Heart right ventricle (tissue), 16 donors: Measurements from ENCODE around the gene LRRC25. TPM values are rescaled to one million over a fixed set of nuclear protein-coding genes. Genes with fewer than 3 reads are reported as not detected.

Experiments used
- ATAC-seq, 8 donors: fragments of 200-7000 bp; cut with Tn5 transposase; one replicate each; pipeline ENCODE4 v1.9.1; 2020; ENCODE audit warnings: mild to moderate bottlenecking in 8 of 8, moderate library complexity in 8 of 8, moderate number of reproducible peaks in 1 of 8
- DNase-seq, 2 donors: peaks; one replicate each; pipeline ENCODE4 v3.0.0-alpha.2; 2020
- H3K27ac ChIP-seq, 10 donors: fragments of 200-600 bp; sonication (generic) in 2 of 10; one replicate each; pipeline versions ENCODE4 v1.5.0 to v1.8.0; 2020 to 2022; ENCODE audit warnings: mild to moderate bottlenecking in 3 of 10
- H3K27me3 ChIP-seq, 7 donors: fragments of 200-600 bp; one replicate each; pipeline ENCODE4 v1.8.0; 2021 to 2022; ENCODE audit warnings: mild to moderate bottlenecking in 2 of 7
- H3K36me3 ChIP-seq, 9 donors: fragments of 200-600 bp; sonication (generic) in 1 of 9; one replicate each; pipeline versions ENCODE4 v1.5.0 to v1.8.0; 2020 to 2022; ENCODE audit warnings: mild to moderate bottlenecking in 2 of 9
- H3K4me1 ChIP-seq, 9 donors: fragments of 200-600 bp; sonication (generic) in 1 of 9; one replicate each; pipeline versions ENCODE4 v1.5.0 to v1.8.0; 2020 to 2022; ENCODE audit warnings: mild to moderate bottlenecking in 4 of 9
- H3K4me3 ChIP-seq, 10 donors: fragments of 200-600 bp; sonication (generic) in 2 of 10; one replicate each; pipeline versions ENCODE4 v1.5.0 to v1.8.0; 2020 to 2022; ENCODE audit warnings: mild to moderate bottlenecking in 7 of 10, moderate library complexity in 2 of 10
- H3K9me3 ChIP-seq, 11 donors: fragments of 200-600 bp in 10 of 11; sonication (generic) in 2 of 11; one replicate each; pipeline versions ENCODE4 v1.5.0 to v1.8.0; 2013 to 2022; ENCODE audit warnings: mild to moderate bottlenecking in 2 of 11, control low read depth in 1 of 11, moderate library complexity in 1 of 11
- WGBS, 2 donors: extraction: QIAGEN DNeasy Blood & Tissue Kit; methylation state at CpG; one replicate each; pipeline ENCODE4 v1.1.7; 2013; ENCODE audit warnings: inconsistent platforms in 1 of 2; 5-methylcytosine and 5-hydroxymethylcytosine counted together
- intact Hi-C, 10 donors: fragments of 100-400 bp; cut with DNase I; formaldehyde crosslinking; loops; one replicate each; pipeline versions ENCODE4 v1.11.1 to v1.14.2; 2022
- polyA plus RNA-seq, 2 donors: library from polyadenylated mRNA; stranded (reverse); fragments of 200-250 nt; gene quantifications; one replicate each; pipeline ENCODE4 v1.2.3, GENCODE V29; 2013
- total RNA-seq, 10 donors: library from RNA; stranded (reverse); fragmentation: NEBNext Ultra II Directional in 3 of 10; extraction: Animal tissue kit (Norgen Biotek cat#: 25700) in 3 of 10; gene quantifications; one replicate each; pipeline versions ENCODE4 v1.2.1 to v1.2.4, GENCODE V29; 2021 to 2023
- TF ChIP-seq, protein P1 (sequence below), 9 donors: fragments of 200-600 bp; sonication (generic) in 2 of 9; IDR thresholded peaks; one replicate each; pipeline versions ENCODE4 v1.5.0 to v1.8.0; 2021 to 2022; ENCODE audit warnings: antibody characterized with exemption in 9 of 9, mild to moderate bottlenecking in 5 of 9, moderate library complexity in 1 of 9
- donor health status: Arrhythmogenic right ventricular cardiomyopathy.
- donor health status: ischemic (EF 13 %, LVEDD 7.1; RV severe dilation, severe dysfunction).
- donor health status: healthy with polysubstance abuse.
- donor health status: DM: no; HTN: yes; CAD: no.
- donor health status: DM: no; HTN: no; CAD: no.
- donor health status: ischemic (EF 25% LVEDD 6.9; RV normal size, moderate dysfunction).
- donor health status: ischemic (EF 25% LVEDD 5.7; RV mildly dilated, moderate dysfunction).
- donor health status: healthy.
- donor health status: DM: yes; HTN: yes; CAD: no.
- donor health status: Ischemic cardiomyopathy.
- donor health status: ischemic (EF 35%, LVEDD 5.7; RV mildly dilated, moderate dysfunction).
- donor health status: nonischemic (EF 11% LVEDD 7.7; RV severe dilation, severe dysfunction).
- donor health status: DM: yes; HTN: yes; CAD: no.
- donor health status: PGD.
- donor health status: ischemic (EF 29% LVEDD 5.4; RV normal size, mild dysfunction).
- donor health status: nonischemic (EF 23%, LVEDD 6.1; RV moderate dilation, normal function).

Gene LRRC25
- total and polyA plus RNA-seq, 12 donors = 0.57 to 13.3 (median 1.8) TPM

DNA sequence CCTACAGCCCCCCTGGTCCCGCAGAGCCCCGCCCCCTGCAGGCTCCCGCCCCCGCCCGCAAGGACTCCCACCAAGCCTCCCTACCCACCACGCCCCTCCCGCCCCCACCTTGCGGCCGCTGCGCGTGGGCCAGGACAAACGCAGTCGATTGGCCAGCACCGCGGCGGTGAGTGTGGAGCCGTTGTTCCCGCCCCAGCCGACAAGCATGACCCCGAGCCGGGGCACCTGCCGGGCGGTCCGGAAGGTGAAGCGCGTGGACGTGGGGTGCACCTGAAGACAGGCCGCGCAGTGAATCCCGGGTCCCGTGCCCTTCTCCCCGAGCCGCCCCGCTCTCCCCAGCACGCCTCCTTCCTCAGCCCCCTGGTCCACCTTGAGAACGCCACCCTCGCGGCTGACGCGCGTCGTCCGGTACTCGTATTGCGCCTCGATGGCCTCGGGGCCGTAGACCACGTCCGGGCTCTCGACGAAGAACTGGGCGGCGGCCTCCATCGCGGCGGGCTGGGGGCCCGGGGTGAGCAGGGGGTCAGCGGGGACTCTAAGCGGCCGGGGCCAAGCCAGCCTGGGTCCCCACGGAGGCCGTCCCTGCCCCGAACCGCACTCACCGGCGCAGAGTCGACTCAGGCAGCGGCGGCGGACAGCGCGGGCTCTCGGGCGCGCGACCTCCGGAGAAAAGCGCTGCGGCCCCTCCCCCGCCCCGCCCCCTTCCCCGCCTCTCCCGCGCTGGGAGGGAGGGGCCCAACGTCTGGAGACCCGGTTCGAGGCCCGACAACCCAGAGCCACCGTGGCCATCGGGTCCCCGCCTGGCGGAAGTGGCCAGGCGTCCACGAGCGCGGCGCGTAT is 40.3 kb upstream of the LRRC25 start, which contains the start of gene ISYNA1:
TSS of gene ISYNA1 (minus strand) at position 643 of the 840 bp plus-strand sequence. CDS start at position 489, 154 bp downstream.
- DNase-seq = peak; percentile 69 to 72
- peaks cover 0 to 23% (median 0%) of the 10 kb centered on the region in 7 donors for H3K27me3 ChIP-seq
- peak; percentile 23 to 73 (median 47) for ATAC-seq
- WGBS, 2 donors = 0 to 1% methylated on average over 66 to 99 of the region's 99 CpGs
- peak within 1 kb of the TSS; percentile 52 to 81 (median 60) for H3K4me3 ChIP-seq
- H3K4me1 ChIP-seq = peaks cover 11 to 57% (median 36%) of the 10 kb centered on the region in 9 donors
- intact Hi-C loops = no loop called here
- TF ChIP-seq, protein P1, sequence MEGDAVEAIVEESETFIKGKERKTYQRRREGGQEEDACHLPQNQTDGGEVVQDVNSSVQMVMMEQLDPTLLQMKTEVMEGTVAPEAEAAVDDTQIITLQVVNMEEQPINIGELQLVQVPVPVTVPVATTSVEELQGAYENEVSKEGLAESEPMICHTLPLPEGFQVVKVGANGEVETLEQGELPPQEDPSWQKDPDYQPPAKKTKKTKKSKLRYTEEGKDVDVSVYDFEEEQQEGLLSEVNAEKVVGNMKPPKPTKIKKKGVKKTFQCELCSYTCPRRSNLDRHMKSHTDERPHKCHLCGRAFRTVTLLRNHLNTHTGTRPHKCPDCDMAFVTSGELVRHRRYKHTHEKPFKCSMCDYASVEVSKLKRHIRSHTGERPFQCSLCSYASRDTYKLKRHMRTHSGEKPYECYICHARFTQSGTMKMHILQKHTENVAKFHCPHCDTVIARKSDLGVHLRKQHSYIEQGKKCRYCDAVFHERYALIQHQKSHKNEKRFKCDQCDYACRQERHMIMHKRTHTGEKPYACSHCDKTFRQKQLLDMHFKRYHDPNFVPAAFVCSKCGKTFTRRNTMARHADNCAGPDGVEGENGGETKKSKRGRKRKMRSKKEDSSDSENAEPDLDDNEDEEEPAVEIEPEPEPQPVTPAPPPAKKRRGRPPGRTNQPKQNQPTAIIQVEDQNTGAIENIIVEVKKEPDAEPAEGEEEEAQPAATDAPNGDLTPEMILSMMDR (IDR thresholded peaks at IDR 0.05) = peak in 1 of 9 donors; percentile 0
- peak within 1 kb of the TSS; percentile 50 to 89 (median 80) for H3K27ac ChIP-seq
- H3K9me3 ChIP-seq = no peaks in the 10 kb centered on the region
- H3K36me3 ChIP-seq = peaks cover 0 to 20% (median 0%) of the 10 kb centered on the region in 9 donors

DNA sequence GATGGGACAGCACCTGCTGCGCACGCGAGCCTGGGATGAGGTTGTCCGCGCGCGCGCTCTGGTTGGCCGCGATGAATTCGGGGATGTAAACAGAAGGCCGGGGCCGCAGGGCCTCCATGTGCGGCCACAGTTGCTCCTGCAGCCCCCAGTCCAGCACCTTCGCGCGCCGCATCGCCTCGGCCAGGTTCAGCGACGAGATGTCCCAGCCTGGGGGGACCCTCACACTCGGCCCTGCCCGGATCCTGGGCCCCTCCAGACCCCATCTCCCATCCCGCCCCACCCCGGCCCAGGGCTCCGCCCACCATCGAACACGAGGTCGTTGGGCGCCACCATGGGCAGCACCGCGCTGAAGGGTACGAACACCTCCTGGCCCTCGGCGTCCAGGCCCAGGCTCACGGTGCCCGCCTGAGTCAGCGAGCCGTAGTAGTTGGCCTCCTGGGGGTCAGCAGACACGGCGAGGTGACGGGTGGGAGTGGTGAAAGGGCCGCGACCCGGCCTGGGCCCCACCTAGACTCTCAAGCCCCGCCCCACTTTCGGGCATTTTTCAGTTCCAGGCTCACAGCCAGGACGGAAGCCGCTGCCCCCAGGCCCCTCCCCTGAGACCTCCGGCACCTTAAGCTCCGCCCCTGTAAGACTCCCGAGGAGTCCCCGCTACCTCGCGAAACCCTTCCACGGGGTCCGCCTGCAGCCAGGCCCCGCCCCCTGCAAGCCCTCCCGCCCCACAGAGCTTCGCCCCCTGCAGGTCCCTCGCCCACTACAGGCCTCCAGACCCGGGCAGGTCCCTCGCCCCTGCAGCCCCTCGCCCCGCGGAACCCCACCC is 39.5 kb upstream of the LRRC25 start:
- H3K36me3 ChIP-seq = peaks cover 0 to 22% (median 0%) of the 10 kb centered on the region in 9 donors
- peak overlapping the region; percentile 52 to 81 (median 60) for H3K4me3 ChIP-seq
- H3K27me3 ChIP-seq = peaks cover 0 to 23% (median 0%) of the 10 kb centered on the region in 7 donors
- DNase-seq = peak; percentile 84 to 91
- no peaks in the 10 kb centered on the region for H3K9me3 ChIP-seq
- H3K27ac ChIP-seq = peak overlapping the region in 9 of 10 donors; percentile 39 to 89 (median 74)
- H3K4me1 ChIP-seq = peaks cover 11 to 59% (median 38%) of the 10 kb centered on the region in 9 donors
- TF ChIP-seq, protein P1 (IDR thresholded peaks at IDR 0.05) = peak in 4 of 9 donors; percentile 9 to 29 (median 18)
- 23% methylated on average over 63 to 67 of the region's 67 CpGs for WGBS, 2 donors
- intact Hi-C loops = no loop called here
- peak; percentile 41 to 72 (median 60) for ATAC-seq

- peaks cover 0 to 23% (median 0%) of the 10 kb centered on the region in 7 donors for H3K27me3 ChIP-seq
- ATAC-seq (no peak), DNase-seq (no peak)
- H3K27ac ChIP-seq = peak overlapping the region in 6 of 10 donors; percentile 50 to 83 (median 70)
- peaks cover 0 to 26% (median 0%) of the 10 kb centered on the region in 9 donors for H3K36me3 ChIP-seq
- WGBS, 2 donors = 82 to 85% methylated on average over 46 of the region's 46 CpGs
- H3K4me3 ChIP-seq = peak overlapping the region in 5 of 10 donors; percentile 52 to 80 (median 66)
- intact Hi-C loops = no loop called here
- no peaks in the 10 kb centered on the region for H3K9me3 ChIP-seq
- TF ChIP-seq, protein P1 (IDR thresholded peaks at IDR 0.05) = no peak
- peaks cover 11 to 59% (median 38%) of the 10 kb centered on the region in 9 donors for H3K4me1 ChIP-seq
These were observed 38.6 kb upstream of the LRRC25 start for GRCh38 chr19:18435842-18436670.
